Measurements from ENCODE around the gene TMEM150C. TPM values are rescaled to one million over a fixed set of nuclear protein-coding genes. Genes with fewer than 3 reads are reported as not detected.
"Not testable (repeated sequence)": the region's sequence is repeated elsewhere in the genome, so short reads cannot be mapped to it uniquely, and the experiment has no call there.

TMEM150C gene
- total RNA-seq, 1 donor from 2014 or later, result not detected

DNA sequence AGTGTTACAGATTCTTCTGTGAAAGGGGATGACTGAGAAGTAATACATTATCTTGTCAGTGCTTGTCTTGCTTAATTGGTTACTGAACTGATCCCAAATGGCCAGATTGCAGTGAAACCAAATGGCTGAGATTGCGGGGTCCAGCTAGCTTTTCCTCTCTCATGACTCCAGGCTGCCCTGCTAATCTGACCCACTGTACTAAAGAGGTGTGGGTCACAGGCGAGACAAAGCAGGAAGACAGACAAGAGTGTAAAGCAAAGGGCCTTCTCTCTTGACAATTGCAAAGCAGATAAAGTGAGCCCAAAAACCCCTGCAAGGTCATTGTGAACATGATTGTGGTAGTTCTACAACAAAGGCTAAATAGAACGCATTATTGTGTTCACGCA, 2.1 kb downstream of the TMEM150C start:
- no peak for DNase-seq (ENCODE audit: low spot score)
- Mint-ChIP-seq H3K36me3 (ENCODE audit: low read depth) (no peaks in the 10 kb centered on the region), H3K27me3 (ENCODE audit: insufficient read depth) (peaks cover 63% of the 10 kb centered on the region), H3K4me1 (ENCODE audit: low read depth) (peaks cover 6% of the 10 kb centered on the region), H3K27ac (no peak overlapping the region), H3K4me3 (no peak overlapping the region), H3K9me3 (no peaks in the 10 kb centered on the region)
- intact Hi-C loops (cut with micrococcal nuclease), result no loop called here

DNA sequence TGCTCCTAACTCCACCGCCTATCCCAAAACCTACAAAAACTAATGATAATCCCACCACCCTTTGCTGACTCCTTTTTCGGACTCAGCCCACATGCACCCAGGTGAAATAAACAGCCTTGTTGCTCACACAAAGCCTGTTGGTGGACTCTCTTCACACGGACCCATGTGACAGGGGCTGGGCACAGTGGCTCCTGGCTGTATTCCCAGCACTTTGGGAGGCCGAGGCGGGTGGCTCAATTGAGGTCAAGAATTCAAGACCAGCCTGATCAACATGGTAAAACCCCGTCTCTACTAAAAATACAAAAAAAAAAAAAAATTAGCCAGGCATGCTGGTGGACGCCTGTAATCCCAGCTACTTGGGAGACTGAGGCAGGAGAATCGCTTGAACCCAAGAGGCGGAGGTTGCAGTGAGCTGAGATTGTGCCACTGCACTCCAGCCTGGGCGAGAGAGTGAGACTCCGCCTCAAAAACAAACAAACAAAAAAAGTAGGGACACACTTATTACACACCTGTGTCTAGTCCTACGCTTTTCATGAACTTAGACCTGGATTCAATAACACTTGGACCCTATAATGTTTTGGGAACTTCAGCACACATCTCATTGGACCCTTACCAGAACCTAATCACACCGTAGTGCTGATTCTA, 2.6 kb downstream of the TMEM150C start:
- H3K27me3 Mint-ChIP-seq (ENCODE audit: insufficient read depth), result peaks cover 62% of the 10 kb centered on the region
- H3K4me3 Mint-ChIP-seq; H3K27ac Mint-ChIP-seq; H3K9me3 Mint-ChIP-seq; DNase-seq (ENCODE audit: low spot score); H3K36me3 Mint-ChIP-seq (ENCODE audit: low read depth); H3K4me1 Mint-ChIP-seq (ENCODE audit: low read depth); intact Hi-C loops (cut with micrococcal nuclease): not testable (repeated sequence)

DNA sequence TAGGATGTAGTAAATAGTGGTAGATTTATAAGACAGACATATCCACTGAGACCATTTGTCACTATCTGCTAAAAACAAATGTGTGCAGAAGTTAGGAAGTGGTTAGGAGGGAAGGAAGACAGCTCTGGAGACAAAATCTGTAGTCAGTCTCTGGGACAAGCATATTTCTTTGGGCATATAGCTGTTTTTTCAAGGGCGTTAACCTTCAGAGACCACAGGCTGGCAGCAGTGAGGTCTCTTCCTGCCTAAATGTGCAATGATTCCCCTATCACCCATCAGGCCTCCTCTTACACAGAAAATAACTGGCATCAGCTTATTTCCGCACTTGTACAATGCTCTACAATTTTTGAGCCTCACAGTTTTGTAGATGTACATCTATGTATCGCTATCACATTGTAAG, 6.5 kb downstream of the TMEM150C start:
- Mint-ChIP-seq H3K36me3 (ENCODE audit: low read depth) (no peaks in the 10 kb centered on the region), H3K27me3 (ENCODE audit: insufficient read depth) (peaks cover 32% of the 10 kb centered on the region), H3K4me3 (no peak overlapping the region), H3K9me3 (no peaks in the 10 kb centered on the region), H3K27ac (no peak overlapping the region), H3K4me1 (ENCODE audit: low read depth) (no peaks in the 10 kb centered on the region)
- intact Hi-C loops (cut with micrococcal nuclease), result no loop called here
- no peak for DNase-seq (ENCODE audit: low spot score)

DNA sequence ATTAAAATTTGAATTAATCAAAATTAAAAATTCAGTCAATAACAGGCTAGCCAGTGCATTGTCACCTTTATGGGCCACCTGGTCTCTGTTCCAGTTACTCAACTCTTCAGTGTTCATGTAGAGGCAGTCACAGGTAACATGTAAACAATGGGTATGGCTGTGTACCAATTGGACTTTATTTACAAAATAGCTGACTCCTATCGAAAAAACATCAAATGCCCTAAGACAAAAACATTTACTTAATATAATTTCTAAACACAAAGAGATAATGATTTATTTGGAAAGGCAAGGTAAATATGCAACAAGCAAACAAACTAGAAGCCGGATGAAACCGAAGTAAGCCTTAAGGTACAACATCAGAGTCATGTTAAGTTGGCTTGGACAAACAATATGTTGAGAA, 8.8 kb downstream of the TMEM150C start:
- H3K4me3 Mint-ChIP-seq, result no peak overlapping the region
- no peak for DNase-seq (ENCODE audit: low spot score)
- H3K4me1 Mint-ChIP-seq (ENCODE audit: low read depth), result no peaks in the 10 kb centered on the region
- no peak overlapping the region for H3K27ac Mint-ChIP-seq
- H3K27me3 Mint-ChIP-seq (ENCODE audit: insufficient read depth), result peaks cover 15% of the 10 kb centered on the region
- H3K9me3 Mint-ChIP-seq, result peaks cover under 1% of the 10 kb centered on the region
- intact Hi-C loops (cut with micrococcal nuclease), result no loop called here
- H3K36me3 Mint-ChIP-seq (ENCODE audit: low read depth), result no peaks in the 10 kb centered on the region

DNA sequence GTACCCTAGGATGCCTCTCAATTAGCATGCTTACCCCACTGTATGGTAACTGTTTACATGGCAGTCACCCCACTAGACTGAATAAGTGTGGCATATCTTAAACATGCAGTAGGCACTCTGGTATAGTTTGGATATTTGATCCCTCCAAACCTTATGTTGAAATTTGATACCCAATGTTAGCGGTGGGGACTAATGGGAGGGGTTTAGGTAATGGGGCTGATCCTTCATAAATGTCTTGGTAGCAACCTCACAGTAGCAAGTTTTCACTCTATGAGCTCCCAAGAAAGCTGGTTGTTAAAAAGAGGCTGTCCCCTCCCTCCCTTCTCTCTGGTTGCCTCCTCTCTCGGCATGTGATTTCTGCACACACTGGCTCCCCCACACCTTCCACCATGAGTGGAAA, 10.1 kb downstream of the TMEM150C start:
- Mint-ChIP-seq H3K4me1 (ENCODE audit: low read depth) (no peaks in the 10 kb centered on the region), H3K9me3 (peaks cover 4% of the 10 kb centered on the region), H3K27me3 (ENCODE audit: insufficient read depth) (peaks cover 12% of the 10 kb centered on the region), H3K27ac (no peak overlapping the region), H3K36me3 (ENCODE audit: low read depth) (no peaks in the 10 kb centered on the region), H3K4me3 (no peak overlapping the region)
- intact Hi-C loops (cut with micrococcal nuclease), result no loop called here
- DNase-seq (ENCODE audit: low spot score), result no peak

DNA sequence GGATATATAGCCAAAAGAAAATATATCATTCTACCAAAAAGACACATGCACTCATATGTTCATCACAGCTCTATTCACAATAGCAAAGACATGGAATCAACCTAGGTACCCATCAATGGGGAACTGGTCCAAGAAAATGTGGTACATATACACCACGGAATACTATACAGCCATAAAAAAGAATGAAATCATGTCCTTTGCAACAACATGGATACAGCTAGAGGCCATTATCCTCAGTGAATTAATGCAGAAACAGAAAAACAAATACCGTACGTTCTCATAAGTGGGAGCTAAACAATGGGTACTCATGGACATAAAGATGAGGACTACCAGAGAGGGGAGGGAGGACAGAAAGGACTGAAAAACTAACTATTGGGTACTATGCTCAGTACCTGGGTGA, 13.9 kb downstream of the TMEM150C start:
- H3K27ac Mint-ChIP-seq; H3K9me3 Mint-ChIP-seq; DNase-seq (ENCODE audit: low spot score); intact Hi-C loops (cut with micrococcal nuclease); H3K4me1 Mint-ChIP-seq (ENCODE audit: low read depth); H3K36me3 Mint-ChIP-seq (ENCODE audit: low read depth); H3K27me3 Mint-ChIP-seq (ENCODE audit: insufficient read depth); H3K4me3 Mint-ChIP-seq: not testable (repeated sequence)

DNA sequence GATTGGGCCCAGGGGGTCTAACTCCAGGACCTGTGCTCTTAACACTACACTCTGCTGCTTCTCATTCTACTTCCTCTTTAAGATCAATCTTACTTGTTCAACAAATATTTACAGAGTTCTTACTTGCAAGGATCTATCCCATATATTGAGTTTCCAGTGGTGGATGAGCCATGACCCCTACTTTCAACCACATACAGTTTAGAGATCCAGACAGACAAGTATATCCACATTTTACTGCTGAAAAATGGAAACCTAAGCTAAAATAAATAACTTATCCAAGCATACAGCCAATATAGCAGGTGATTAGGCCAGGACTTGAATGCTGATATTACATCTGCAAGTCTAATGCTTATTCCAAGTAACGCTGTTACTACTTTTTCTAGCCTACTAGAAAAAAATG, 18.7 kb downstream of the TMEM150C start:
- Mint-ChIP-seq H3K36me3 (ENCODE audit: low read depth) (no peaks in the 10 kb centered on the region), H3K9me3 (peaks cover 4% of the 10 kb centered on the region), H3K27me3 (ENCODE audit: insufficient read depth) (peaks cover 5% of the 10 kb centered on the region), H3K4me3 (no peak overlapping the region), H3K27ac (no peak overlapping the region), H3K4me1 (ENCODE audit: low read depth) (no peaks in the 10 kb centered on the region)
- intact Hi-C loops (cut with micrococcal nuclease), result no loop called here
- no peak for DNase-seq (ENCODE audit: low spot score)

DNA sequence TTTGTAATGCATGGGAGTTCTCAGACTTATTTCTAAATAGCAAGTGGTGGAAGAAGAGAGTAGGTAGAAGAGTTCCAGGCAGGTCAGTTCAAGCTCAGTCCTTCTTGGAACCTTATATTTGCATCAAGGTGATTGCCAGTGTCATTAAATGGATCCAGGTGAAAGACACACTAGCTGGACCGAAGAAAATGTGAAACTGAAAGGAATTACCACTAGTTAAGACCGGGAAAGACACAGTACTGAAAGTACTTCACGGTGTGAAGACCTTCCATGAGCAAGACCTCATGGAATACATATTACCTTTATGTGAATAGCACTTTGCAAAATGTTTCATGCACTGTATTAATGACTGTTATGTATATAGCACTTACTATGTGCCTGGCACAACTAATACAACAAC, 19.1 kb downstream of the TMEM150C start:
- Mint-ChIP-seq H3K4me3 (no peak overlapping the region), H3K27me3 (ENCODE audit: insufficient read depth) (peaks cover 6% of the 10 kb centered on the region), H3K36me3 (ENCODE audit: low read depth) (no peaks in the 10 kb centered on the region), H3K9me3 (no peaks in the 10 kb centered on the region), H3K4me1 (ENCODE audit: low read depth) (no peaks in the 10 kb centered on the region), H3K27ac (no peak overlapping the region)
- no peak for DNase-seq (ENCODE audit: low spot score)
- intact Hi-C loops (cut with micrococcal nuclease), result no loop called here

DNA sequence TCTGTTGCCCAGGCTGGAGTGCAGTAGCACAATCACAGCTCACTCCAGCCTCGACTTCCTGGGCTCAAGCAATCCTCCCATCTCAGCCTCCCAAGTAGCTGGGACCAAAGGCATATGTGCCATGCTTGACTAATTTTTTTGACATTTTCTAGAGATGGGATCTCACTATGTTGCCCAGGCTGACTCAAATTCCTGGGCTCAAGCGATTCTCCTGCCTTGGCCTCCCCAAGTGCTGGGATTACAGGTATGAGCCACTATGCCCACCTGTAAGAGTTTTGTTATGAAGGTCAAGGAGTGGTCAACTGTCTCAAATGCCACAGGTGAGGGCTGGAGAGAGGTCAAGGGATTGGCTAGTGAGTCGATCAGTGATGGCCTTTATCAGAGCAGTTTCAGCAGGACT, 32.5 kb downstream of the TMEM150C start:
- Mint-ChIP-seq H3K4me1 (ENCODE audit: low read depth) (no peaks in the 10 kb centered on the region), H3K27me3 (ENCODE audit: insufficient read depth) (peaks cover 3% of the 10 kb centered on the region), H3K4me3 (no peak overlapping the region), H3K9me3 (no peaks in the 10 kb centered on the region), H3K27ac (no peak overlapping the region), H3K36me3 (ENCODE audit: low read depth) (no peaks in the 10 kb centered on the region)
- no peak for DNase-seq (ENCODE audit: low spot score)
- intact Hi-C loops (cut with micrococcal nuclease), result no loop called here

DNA sequence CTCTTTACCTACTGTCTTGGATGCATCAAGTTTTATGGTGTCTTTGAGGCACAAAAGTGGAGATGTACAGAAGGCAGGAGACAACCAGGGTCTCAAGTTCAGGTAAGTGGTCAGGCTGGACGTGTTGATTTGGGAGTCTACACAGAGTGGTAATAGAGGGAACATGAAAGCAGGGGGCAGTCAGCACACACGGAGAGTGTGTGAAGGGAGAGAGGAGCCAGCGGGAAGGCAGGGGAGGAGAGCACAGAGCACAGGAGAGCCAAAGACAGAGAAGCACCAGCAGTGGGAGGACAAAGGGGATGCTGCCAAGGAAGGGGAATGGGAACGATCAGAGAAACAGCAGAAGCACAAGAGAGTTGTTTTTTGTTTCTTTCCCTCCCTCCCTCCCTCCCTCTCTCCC, 32.9 kb downstream of the TMEM150C start:
- Mint-ChIP-seq H3K27me3 (ENCODE audit: insufficient read depth) (peaks cover 3% of the 10 kb centered on the region), H3K27ac (no peak overlapping the region), H3K4me1 (ENCODE audit: low read depth) (no peaks in the 10 kb centered on the region), H3K9me3 (no peaks in the 10 kb centered on the region), H3K36me3 (ENCODE audit: low read depth) (no peaks in the 10 kb centered on the region), H3K4me3 (no peak overlapping the region)
- no peak for DNase-seq (ENCODE audit: low spot score)
- intact Hi-C loops (cut with micrococcal nuclease), result no loop called here

DNA sequence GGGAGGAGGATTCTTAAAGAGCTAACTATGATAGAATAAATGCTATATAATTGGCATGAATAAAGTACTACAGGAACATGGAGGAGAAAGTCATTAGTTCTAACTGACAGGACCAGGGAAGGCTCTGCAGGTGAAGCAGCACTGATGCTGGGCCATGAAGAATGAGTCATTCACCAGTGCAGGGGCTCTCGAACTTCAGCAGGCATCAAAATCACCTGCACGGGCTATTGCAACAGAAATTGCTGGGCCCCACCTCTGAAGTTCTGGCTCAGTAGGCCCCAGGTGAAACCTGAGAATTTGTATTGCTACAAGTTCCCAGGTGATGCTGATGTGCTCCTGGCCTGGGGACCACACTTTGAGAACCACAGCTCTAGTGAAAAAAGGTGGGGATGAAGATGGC, 33.7 kb downstream of the TMEM150C start:
- H3K27ac Mint-ChIP-seq, result no peak overlapping the region
- no peaks in the 10 kb centered on the region for H3K4me1 Mint-ChIP-seq (ENCODE audit: low read depth)
- H3K4me3 Mint-ChIP-seq, result no peak overlapping the region
- intact Hi-C loops (cut with micrococcal nuclease), result no loop called here
- H3K9me3 Mint-ChIP-seq, result no peaks in the 10 kb centered on the region
- H3K36me3 Mint-ChIP-seq (ENCODE audit: low read depth), result no peaks in the 10 kb centered on the region
- H3K27me3 Mint-ChIP-seq (ENCODE audit: insufficient read depth), result peaks cover 3% of the 10 kb centered on the region
- DNase-seq (ENCODE audit: low spot score), result no peak

DNA sequence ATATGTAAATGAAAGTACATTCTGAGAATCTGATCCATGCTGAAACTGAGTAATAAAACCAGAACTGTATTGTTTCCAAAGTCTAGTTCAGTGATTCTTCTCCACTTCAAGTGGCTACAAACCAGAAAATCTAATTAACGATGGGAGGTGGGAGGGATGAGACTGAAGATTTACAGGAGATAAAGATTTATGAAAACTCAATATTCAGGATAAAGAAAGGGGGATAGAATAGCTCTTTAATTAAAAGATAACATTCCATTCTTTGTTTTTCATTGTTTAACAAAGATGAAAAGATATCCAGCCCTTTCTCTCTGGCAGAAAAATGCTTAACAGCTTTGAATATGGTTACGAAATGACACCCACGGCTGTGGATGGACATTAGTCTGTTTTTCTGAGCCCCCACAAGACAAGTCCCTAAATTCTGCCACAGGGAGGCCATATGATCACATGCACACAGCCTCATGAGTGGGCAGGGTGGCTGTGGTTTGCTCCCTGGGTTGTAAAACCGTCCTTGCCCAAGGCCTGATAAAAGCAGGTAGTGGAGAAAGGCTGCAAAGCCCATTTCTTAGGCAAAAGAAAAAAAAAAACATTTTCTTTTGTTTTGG, 36.4 kb downstream of the TMEM150C start:
- no peaks in the 10 kb centered on the region for H3K9me3 Mint-ChIP-seq
- no peak overlapping the region for H3K4me3 Mint-ChIP-seq
- DNase-seq (ENCODE audit: low spot score), result no peak
- intact Hi-C loops (cut with micrococcal nuclease), result no loop called here
- H3K27me3 Mint-ChIP-seq (ENCODE audit: insufficient read depth), result peaks cover 8% of the 10 kb centered on the region
- no peaks in the 10 kb centered on the region for H3K36me3 Mint-ChIP-seq (ENCODE audit: low read depth)
- H3K4me1 Mint-ChIP-seq (ENCODE audit: low read depth), result no peaks in the 10 kb centered on the region
- H3K27ac Mint-ChIP-seq, result no peak overlapping the region

DNA sequence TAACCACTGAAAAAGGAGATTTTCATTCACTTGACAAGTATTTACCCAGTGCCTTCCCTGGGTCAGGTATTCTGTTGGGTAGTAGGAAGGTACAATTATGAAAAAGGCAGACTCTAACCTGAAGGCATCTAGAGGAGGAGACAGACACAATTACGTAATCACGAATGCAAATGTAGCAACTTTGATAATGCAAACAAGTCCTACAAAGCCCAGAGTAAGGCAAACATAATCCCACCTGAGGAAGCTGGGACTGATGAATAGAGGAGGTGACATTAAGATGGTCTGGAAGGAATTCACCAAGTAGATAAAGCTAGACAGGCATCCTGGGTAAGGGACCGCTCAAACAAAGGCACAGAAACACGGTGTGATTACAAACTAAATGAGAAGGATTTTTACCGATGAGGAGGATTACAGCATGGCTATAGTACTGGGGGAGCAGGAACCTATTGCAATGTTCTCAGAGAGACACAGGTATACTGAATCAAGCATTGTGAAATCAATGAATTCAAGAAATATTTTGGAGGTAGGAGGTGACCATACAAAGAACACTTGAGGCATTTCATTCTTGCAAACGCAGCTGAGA, 37.1 kb downstream of the TMEM150C start:
- H3K4me1 Mint-ChIP-seq (ENCODE audit: low read depth), result no peaks in the 10 kb centered on the region
- no peak overlapping the region for H3K4me3 Mint-ChIP-seq
- no peaks in the 10 kb centered on the region for H3K36me3 Mint-ChIP-seq (ENCODE audit: low read depth)
- no peaks in the 10 kb centered on the region for H3K9me3 Mint-ChIP-seq
- DNase-seq (ENCODE audit: low spot score), result no peak
- H3K27ac Mint-ChIP-seq, result no peak overlapping the region
- peaks cover 8% of the 10 kb centered on the region for H3K27me3 Mint-ChIP-seq (ENCODE audit: insufficient read depth)
- intact Hi-C loops (cut with micrococcal nuclease), result no loop called here
